Measurements from ENCODE around the gene PKDREJ. TPM values are rescaled to one million over a fixed set of nuclear protein-coding genes. Genes with fewer than 3 reads are reported as not detected.
"Not testable (repeated sequence)": the region's sequence is repeated elsewhere in the genome, so short reads cannot be mapped to it uniquely, and the experiment has no call there.

The PKDREJ gene, protein sequence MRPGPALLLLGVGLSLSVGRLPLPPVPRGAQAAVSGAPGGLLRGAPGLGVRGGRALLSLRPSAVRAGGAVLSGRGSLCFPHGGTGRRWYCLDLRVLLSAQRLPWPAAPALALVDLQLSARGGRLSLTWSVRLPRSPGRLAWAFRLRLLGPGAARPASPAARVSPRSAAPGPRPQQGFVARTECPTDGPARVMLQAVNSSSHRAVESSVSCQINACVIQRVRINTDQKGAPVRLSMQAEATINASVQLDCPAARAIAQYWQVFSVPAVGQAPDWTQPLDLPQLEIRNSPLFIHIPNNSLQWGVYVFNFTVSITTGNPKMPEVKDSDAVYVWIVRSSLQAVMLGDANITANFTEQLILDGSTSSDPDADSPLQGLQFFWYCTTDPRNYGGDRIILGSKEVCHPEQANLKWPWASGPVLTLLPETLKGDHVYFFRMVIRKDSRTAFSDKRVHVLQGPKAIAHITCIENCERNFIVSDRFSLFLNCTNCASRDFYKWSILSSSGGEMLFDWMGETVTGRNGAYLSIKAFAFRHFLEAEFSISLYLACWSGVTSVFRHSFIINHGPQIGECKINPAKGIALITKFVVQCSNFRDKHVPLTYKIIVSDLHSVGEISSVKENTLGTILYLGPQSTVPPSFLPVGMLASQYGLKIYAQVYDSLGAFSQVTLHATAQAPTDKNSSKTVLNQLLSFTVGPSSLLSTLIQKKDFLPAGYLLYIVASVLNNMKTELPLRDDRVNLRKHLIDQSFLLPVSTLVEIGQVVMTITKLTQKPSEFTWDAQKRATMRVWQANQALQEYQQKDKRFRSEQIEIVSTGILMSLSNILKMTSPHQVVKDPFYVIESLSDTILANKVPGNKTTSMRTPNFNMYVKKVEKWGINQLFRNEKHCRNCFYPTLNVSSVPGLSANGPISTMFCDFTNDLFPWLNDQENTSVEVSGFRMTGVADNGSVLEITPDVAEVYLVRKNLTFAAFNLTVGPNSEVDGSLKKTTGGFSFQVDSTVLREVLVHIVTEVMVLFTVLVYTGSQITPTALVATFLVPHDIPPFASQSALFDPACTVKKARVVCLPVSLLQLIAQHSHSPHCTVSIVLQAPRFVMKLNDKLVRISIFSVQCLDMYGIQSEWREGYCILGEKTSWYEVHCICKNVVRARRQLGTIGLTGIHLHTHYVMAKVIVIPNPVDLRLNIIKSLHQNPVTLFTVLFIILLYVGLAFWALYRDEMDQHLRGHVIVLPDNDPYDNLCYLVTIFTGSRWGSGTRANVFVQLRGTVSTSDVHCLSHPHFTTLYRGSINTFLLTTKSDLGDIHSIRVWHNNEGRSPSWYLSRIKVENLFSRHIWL (N-terminal part only)
- not detected for polyA plus RNA-seq (2013, experiment 1 of 4)
- not detected for polyA plus RNA-seq (2013, experiment 2 of 4)
- not detected for polyA plus RNA-seq (2013, experiment 3 of 4)
- not detected for polyA plus RNA-seq (2013, experiment 4 of 4)

GRCh38 chr22:46263216-46263590 lies at the start of gene PKDREJ:
Gene PKDREJ, minus strand, starts transcription at chr22:46263343. Its CDS starts 21 bp downstream, at chr22:46263322.
- H3K27ac ChIP-seq (ENCODE audit: insufficient read depth, low read depth, low read length, poor library complexity, severe bottlenecking) = no peak within 1 kb of the TSS
- peaks cover 3% of the 10 kb centered on the region for H3K4me1 ChIP-seq (ENCODE audit: control insufficient read depth, insufficient read depth, low read length)
- no peaks in the 10 kb centered on the region for H3K36me3 ChIP-seq (ENCODE audit: control insufficient read depth, insufficient read depth, low read length)
- peaks cover 87% of the 10 kb centered on the region for H3K27me3 ChIP-seq (ENCODE audit: control insufficient read depth, insufficient read depth, low read length, poor library complexity, severe bottlenecking)
- WGBS, 2 experiments = 59% methylated on average over 30 of the region's 30 CpGs
- H3K4me3 ChIP-seq (ENCODE audit: insufficient read depth, low read depth, low read length) = no peak within 1 kb of the TSS
- peaks cover 3% of the 10 kb centered on the region for H3K9me3 ChIP-seq (ENCODE audit: control insufficient read depth, low read length)

- not testable (repeated sequence) for H3K27ac ChIP-seq (ENCODE audit: insufficient read depth, low read depth, low read length, poor library complexity, severe bottlenecking); H3K4me3 ChIP-seq (ENCODE audit: insufficient read depth, low read depth, low read length); H3K27me3 ChIP-seq (ENCODE audit: control insufficient read depth, insufficient read depth, low read length, poor library complexity, severe bottlenecking); H3K9me3 ChIP-seq (ENCODE audit: control insufficient read depth, low read length); H3K4me1 ChIP-seq (ENCODE audit: control insufficient read depth, insufficient read depth, low read length)
- peaks cover 39% of the 10 kb centered on the region for H3K36me3 ChIP-seq (ENCODE audit: control insufficient read depth, insufficient read depth, low read length)
- 89 to 100% methylated on average over 2 of the region's 2 CpGs for WGBS, 2 experiments
These were observed 49.7 kb upstream of the PKDREJ start for GRCh38 chr22:46312848-46313247.

GRCh38 chr22:46312056-46312455 lies 48.9 kb upstream of the PKDREJ start:
- H3K9me3 ChIP-seq (ENCODE audit: control insufficient read depth, low read length) = no peaks in the 10 kb centered on the region
- H3K27ac ChIP-seq (ENCODE audit: insufficient read depth, low read depth, low read length, poor library complexity, severe bottlenecking) = no peak overlapping the region
- WGBS, 2 experiments = 94 to 98% methylated on average over 8 of the region's 8 CpGs
- no peaks in the 10 kb centered on the region for H3K4me1 ChIP-seq (ENCODE audit: control insufficient read depth, insufficient read depth, low read length)
- no peak overlapping the region for H3K4me3 ChIP-seq (ENCODE audit: insufficient read depth, low read depth, low read length)
- peaks cover 32% of the 10 kb centered on the region for H3K36me3 ChIP-seq (ENCODE audit: control insufficient read depth, insufficient read depth, low read length)
- no peaks in the 10 kb centered on the region for H3K27me3 ChIP-seq (ENCODE audit: control insufficient read depth, insufficient read depth, low read length, poor library complexity, severe bottlenecking)

DNA sequence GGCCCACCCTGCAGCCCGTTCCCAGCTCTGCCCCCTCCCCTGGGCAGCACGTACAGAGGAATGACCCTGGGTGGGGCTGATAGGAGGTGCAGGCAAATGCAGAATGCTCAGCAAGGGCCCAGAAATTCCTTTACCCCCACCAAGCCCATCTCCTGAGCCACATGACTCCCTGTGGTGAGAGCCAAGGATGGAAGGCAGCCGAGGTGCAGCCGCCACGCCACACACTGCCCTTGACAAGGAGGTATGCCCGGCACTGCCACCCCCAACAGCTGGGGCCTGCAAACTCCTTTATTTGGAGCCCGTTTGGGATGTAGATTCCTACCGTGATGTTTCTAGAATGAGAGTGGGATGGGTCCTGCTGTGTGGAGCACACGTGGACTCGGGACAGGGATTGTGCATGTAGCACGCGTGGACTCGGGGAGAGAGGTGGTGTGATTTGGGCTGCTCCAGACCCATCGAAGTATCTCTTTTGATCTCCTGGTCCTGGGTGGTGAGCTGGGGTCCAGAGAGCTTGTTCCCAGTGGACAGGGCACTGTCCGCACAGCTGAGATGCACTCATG lies 46.5 kb upstream of the PKDREJ start:
- Histone ChIP-seq H3K27ac (ENCODE audit: insufficient read depth, low read depth, low read length, poor library complexity, severe bottlenecking) (no peak overlapping the region), H3K27me3 (ENCODE audit: control insufficient read depth, insufficient read depth, low read length, poor library complexity, severe bottlenecking) (no peaks in the 10 kb centered on the region), H3K4me3 (ENCODE audit: insufficient read depth, low read depth, low read length) (no peak overlapping the region), H3K9me3 (ENCODE audit: control insufficient read depth, low read length) (no peaks in the 10 kb centered on the region), H3K4me1 (ENCODE audit: control insufficient read depth, insufficient read depth, low read length) (no peaks in the 10 kb centered on the region), H3K36me3 (ENCODE audit: control insufficient read depth, insufficient read depth, low read length) (peaks cover 22% of the 10 kb centered on the region)
- 95 to 97% methylated on average over 15 of the region's 15 CpGs for WGBS, 2 experiments

DNA sequence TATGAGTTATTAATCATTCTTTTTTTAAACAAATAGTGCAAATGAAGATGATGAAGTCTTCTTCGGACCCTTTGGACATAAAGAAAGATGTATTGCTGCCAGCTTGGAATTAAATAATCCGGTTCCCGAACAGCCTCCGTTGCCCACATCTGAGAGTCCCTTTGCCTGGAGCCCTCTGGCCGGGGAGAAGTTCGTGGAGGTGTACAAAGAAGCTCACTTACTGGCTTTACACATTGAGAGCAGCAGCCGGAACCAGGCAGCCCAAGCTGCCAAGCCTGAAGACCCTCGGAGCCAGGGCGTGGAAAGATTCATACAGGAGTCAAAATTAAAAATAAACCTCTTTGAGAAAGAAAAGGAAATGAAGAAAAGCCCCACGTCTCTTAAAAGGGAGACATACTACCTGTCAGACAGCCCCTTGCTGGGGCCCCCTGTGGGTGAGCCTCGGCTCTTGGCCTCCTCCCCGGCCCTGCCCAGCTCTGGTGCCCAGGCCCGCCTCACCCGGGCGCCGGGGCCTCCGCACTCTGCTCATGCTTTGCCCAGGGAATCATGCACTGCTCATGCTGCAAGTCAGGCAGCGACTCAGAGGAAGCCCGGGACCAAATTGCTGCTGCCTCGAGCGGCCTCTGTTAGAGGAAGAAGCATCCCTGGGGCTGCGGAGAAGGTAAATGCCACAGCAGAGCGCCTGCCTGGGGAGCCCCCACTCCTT lies 45.3 kb upstream of the PKDREJ start:
- Histone ChIP-seq H3K36me3 (ENCODE audit: control insufficient read depth, insufficient read depth, low read length) (peaks cover 22% of the 10 kb centered on the region), H3K9me3 (ENCODE audit: control insufficient read depth, low read length) (no peaks in the 10 kb centered on the region)

GRCh38 chr22:46303347-46303965 lies 40.3 kb upstream of the PKDREJ start:
- no peak overlapping the region for H3K27ac ChIP-seq (ENCODE audit: insufficient read depth, low read depth, low read length, poor library complexity, severe bottlenecking)
- H3K4me1 ChIP-seq (ENCODE audit: control insufficient read depth, insufficient read depth, low read length) = no peaks in the 10 kb centered on the region
- peaks cover 9% of the 10 kb centered on the region for H3K36me3 ChIP-seq (ENCODE audit: control insufficient read depth, insufficient read depth, low read length)
- H3K4me3 ChIP-seq (ENCODE audit: insufficient read depth, low read depth, low read length) = no peak overlapping the region
- WGBS, 2 experiments = 95 to 97% methylated on average over 7 of the region's 7 CpGs
- H3K27me3 ChIP-seq (ENCODE audit: control insufficient read depth, insufficient read depth, low read length, poor library complexity, severe bottlenecking) = no peaks in the 10 kb centered on the region
- no peaks in the 10 kb centered on the region for H3K9me3 ChIP-seq (ENCODE audit: control insufficient read depth, low read length)

More for the DNA sequence above, 45.3 kb upstream of the PKDREJ start:
- no peaks in the 10 kb centered on the region for H3K27me3 ChIP-seq (ENCODE audit: control insufficient read depth, insufficient read depth, low read length, poor library complexity, severe bottlenecking)
- WGBS, 2 experiments = 93% methylated on average over 23 of the region's 23 CpGs
- no peaks in the 10 kb centered on the region for H3K4me1 ChIP-seq (ENCODE audit: control insufficient read depth, insufficient read depth, low read length)
- H3K27ac ChIP-seq (ENCODE audit: insufficient read depth, low read depth, low read length, poor library complexity, severe bottlenecking) = no peak overlapping the region
- no peak overlapping the region for H3K4me3 ChIP-seq (ENCODE audit: insufficient read depth, low read depth, low read length)

- Histone ChIP-seq H3K4me3 (ENCODE audit: insufficient read depth, low read depth, low read length) (no peak overlapping the region), H3K9me3 (ENCODE audit: control insufficient read depth, low read length) (no peaks in the 10 kb centered on the region), H3K36me3 (ENCODE audit: control insufficient read depth, insufficient read depth, low read length) (peaks cover 5% of the 10 kb centered on the region), H3K27me3 (ENCODE audit: control insufficient read depth, insufficient read depth, low read length, poor library complexity, severe bottlenecking) (no peaks in the 10 kb centered on the region), H3K4me1 (ENCODE audit: control insufficient read depth, insufficient read depth, low read length) (peaks cover 13% of the 10 kb centered on the region), H3K27ac (ENCODE audit: insufficient read depth, low read depth, low read length, poor library complexity, severe bottlenecking) (no peak overlapping the region)
- 93 to 96% methylated on average over 7 of the region's 7 CpGs for WGBS, 2 experiments
These were observed 37.3 kb upstream of the PKDREJ start for GRCh38 chr22:46300491-46300890.

DNA sequence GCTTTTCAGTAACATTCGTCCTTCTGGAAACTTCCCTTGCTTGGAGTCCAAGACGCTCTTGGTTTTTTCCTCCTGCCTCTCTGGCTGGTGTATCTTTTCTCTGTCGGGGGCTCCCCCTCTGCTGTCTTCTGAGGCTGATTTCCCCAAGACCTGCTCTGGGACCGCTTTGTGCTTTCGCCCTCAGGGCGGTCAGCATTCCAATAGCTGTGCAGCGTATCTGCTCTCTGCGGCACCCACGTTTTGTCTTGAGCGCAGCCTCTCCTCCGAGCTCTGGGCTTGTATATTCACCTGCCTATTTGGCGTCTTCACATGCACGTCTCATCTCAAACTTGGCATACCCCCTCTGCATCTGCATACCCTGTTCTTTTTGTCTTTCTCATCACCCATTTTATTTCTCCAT lies 36.0 kb upstream of the PKDREJ start:
- peaks cover 5% of the 10 kb centered on the region for H3K36me3 ChIP-seq (ENCODE audit: control insufficient read depth, insufficient read depth, low read length)
- H3K4me3 ChIP-seq (ENCODE audit: insufficient read depth, low read depth, low read length) = no peak overlapping the region
- H3K4me1 ChIP-seq (ENCODE audit: control insufficient read depth, insufficient read depth, low read length) = peaks cover 14% of the 10 kb centered on the region
- H3K9me3 ChIP-seq (ENCODE audit: control insufficient read depth, low read length) = no peaks in the 10 kb centered on the region
- H3K27me3 ChIP-seq (ENCODE audit: control insufficient read depth, insufficient read depth, low read length, poor library complexity, severe bottlenecking) = no peaks in the 10 kb centered on the region
- WGBS, 2 experiments = 94 to 95% methylated on average over 13 of the region's 13 CpGs
- H3K27ac ChIP-seq (ENCODE audit: insufficient read depth, low read depth, low read length, poor library complexity, severe bottlenecking) = no peak overlapping the region
